Measurements from ENCODE around the gene ANKRD27.
"Not testable (repeated sequence)": the region's sequence is repeated elsewhere in the genome, so short reads cannot be mapped to it uniquely, and the experiment has no call there.

Gene ANKRD27

DNA sequence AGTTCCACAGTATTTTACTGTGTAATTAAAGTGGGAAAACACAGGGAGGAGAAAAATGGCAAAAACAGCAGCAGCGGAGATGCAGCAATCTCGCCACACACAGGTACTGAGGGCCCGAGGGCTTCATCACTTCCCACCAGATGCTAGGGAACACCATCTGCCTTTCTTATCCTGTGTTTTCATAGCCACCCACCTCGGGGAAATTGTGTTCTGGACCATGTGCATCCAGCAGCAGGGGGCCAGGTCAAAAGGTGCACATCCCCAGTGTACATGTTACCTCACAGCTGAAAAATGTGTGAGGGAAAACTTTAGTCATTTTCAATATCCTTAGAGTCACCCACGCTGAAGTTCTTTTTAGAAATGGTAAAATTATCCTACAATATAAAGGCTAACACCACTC lies 63.8 kb downstream of the ANKRD27 start:
- no peak overlapping the region for H3K4me3 ChIP-seq (ENCODE audit: low read depth, low read length)

DNA sequence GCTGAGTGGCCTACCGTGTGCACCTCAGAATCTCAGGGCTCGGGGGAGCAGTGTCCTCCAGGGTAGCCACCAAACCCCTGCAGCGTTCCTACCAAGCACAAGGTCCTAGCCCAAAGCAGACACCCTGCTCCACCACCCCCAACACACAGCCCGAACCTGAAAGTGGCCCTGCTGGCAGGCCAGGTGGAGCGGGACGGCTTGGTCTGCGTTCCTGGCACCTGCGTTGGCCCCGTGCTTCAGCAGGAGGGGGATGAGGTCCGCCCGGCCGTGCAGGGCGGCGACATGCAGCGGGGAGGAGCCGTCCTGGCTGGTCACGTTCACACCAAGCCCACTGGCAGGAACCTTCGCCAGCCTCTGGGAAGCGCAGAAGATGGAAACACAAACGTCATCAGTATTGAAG lies 67.5 kb downstream of the ANKRD27 start:
- H3K4me3 ChIP-seq (ENCODE audit: low read depth, low read length), result no peak overlapping the region

DNA sequence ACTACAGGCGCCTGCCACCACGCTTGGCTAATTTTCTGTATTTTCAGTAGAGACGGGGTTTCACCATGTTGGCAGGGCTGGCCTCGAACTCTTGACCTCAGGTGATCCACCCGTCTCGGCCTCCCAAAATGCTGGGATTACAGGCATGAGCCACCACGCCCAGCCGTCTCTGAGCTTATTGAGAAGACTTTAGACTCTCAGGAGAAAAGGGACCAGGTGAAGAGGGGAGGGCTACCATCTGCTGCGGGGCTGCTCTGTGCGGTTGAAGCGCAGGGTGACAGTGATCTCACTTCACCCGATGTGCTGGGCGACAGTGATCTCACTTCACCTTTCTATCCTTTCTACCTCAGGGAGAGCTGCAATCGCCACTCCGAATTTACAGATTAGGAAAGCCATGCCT lies 68.7 kb downstream of the ANKRD27 start:
- H3K4me3 ChIP-seq (ENCODE audit: low read depth, low read length), result no peak overlapping the region

- no peak overlapping the region for H3K4me3 ChIP-seq (ENCODE audit: low read depth, low read length)
Measured at GRCh38 chr19:32605544-32605943, 69.4 kb downstream of the ANKRD27 start.

GRCh38 chr19:32603961-32604360 lies 71.0 kb downstream of the ANKRD27 start:
- H3K4me3 ChIP-seq (ENCODE audit: low read depth, low read length), result no peak overlapping the region

- no peak overlapping the region for H3K4me3 ChIP-seq (ENCODE audit: low read depth, low read length)
Measured at GRCh38 chr19:32599736-32600157, 75.2 kb downstream of the ANKRD27 start.

DNA sequence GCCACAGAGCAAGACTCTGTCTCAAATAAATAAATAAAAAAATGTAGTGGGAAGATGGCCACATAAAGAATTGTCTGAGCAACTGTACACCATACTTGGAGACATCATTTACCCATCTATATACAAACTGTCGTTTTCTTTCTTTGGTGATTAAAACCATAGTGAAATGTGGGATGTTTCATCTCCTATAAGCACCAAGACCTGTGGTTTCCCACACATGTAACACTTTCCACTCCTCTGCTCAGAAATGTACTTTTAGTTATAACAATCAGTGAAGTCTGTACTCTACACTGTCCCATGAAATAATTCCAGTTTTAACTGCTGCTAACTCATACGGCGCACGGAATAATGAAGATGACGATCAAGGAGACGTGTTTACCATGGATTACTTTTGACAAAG lies 75.7 kb downstream of the ANKRD27 start:
- H3K4me3 ChIP-seq (ENCODE audit: low read depth, low read length), result no peak overlapping the region

- no peak overlapping the region for H3K4me3 ChIP-seq (ENCODE audit: low read depth, low read length)
Measured at GRCh38 chr19:32598022-32598421, 77.0 kb downstream of the ANKRD27 start.

DNA sequence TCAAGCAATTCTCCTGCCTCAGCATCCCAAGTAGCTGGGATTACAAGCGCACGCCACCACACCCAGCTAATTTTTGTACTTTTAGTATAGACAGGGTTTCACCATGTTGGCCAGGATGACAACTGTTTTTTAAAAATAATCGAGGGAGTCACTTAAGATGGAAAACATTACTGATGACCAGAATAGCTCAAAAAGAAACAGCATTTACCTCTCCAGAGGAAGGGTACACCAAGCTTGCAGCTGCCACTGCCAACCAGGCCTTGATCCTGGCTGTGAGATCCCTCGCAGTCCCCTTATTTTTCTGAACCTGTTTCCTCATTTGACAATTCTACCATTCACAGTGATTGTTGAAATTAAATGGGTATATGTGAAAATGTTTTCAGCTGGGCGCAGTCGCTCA lies 79.5 kb downstream of the ANKRD27 start:
- no peak overlapping the region for H3K4me3 ChIP-seq (ENCODE audit: low read depth, low read length)

DNA sequence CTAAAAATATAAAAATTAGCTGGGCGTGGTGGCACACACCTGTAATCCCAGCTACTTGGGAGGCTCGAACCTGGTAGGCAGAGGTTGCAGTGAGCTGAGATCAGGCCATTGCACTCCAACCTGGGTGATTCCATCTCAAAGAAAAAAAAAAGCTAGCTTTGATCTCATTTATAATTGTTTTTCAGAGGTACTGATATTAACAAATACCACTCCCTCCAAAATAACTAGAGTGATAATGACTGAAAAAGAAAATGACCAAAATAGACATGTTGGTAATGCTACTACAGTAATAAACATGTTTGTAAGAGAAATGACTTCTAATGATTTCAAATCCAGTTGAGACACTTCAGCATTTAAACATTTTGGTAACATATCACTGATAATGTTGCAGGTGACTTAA lies 81.0 kb downstream of the ANKRD27 start:
- no peak overlapping the region for H3K4me3 ChIP-seq (ENCODE audit: low read depth, low read length)

DNA sequence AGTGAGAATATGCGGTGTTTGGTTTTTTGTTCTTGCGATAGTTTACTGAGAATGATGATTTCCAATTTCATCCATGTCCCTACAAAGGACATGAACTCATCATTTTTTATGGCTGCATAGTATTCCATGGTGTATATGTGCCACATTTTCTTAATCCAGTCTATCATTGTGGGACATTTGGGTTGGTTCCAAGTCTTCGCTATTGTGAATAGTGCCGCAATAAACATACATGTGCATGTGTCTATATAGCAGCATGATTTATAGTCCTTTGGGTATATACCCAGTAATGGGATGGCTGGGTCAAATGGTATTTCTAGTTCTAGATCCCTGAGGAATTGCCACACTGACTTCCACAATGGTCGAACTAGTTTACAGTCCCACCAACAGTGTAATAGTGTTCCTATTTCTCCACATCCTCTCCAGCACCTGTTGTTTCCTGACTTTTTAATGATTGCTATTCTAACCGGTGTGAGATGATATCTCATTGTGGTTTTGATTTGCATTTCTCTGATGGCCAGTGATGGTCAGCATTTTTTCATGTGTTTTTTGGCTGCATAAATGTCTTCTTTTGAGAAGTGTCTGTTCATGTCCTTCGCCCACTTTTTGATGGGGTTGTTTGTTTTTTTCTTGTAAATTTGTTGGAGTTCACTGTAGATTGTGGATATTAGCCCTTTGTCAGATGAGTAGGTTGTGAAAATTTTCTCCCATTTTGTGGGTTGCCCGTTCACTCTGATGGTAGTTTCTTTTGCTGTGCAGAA lies 87.1 kb downstream of the ANKRD27 start:
- H3K4me3 ChIP-seq (ENCODE audit: low read depth, low read length), result not testable (repeated sequence)

DNA sequence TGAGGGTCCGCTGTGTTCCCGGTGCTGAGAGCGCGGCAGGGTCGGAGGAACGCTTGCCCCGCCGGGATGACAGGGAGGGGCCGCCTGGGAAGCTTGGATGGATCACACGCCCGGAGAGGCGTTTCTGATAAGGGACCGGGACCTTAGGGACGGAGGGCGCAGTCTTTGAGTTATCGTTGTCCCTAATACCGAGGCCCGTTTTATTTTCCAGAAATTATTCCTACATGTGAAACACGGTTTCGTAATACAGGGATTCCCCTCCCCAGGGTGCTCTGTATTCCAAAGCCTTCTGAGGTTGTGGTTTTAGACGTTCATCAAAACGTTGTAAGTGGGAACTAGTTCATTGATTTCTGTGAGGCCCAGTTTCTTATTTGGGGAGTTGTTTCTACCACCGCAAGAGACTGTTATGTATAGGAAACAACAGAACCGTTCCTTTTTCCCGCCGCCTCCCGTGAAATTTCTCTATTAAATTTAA lies 93.2 kb downstream of the ANKRD27 start:
- peak overlapping the region; percentile 85 for H3K4me3 ChIP-seq (ENCODE audit: low read depth, low read length)

GRCh38 chr19:32580901-32581704 lies 93.9 kb downstream of the ANKRD27 start, which contains the start of gene PDCD5:
Gene PDCD5, plus strand, starts transcription at chr19:32581190. Its CDS starts 72 bp downstream, at chr19:32581262.
- H3K4me3 ChIP-seq (ENCODE audit: low read depth, low read length), result peak within 1 kb of the TSS; percentile 85

DNA sequence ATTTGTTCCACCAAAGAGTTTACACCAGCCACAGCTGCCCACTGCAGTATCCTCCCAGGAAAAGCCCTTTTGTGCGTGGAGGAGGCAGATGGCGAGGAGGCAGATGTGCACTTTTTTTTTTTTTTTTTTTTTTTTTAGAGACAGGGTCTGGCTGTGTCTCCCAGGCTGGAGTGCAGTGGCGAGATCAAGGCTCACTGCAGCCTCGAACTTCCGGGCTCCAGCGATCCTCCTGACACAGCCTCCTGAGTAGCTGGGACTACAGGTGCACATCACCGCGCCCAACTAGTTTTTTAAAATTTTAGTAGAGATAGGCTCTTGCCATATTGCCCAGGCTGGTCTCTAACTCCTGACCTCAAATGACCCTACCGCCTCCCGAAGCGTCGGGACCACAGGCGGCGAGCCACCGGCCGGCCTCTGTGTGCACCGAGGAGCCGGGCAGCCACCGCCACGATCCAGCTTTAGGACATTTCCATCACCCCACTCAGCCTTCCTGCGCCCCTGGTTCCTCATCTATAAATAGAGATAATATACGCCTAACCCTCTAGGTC lies 94.6 kb downstream of the ANKRD27 start:
- peak overlapping the region; percentile 85 for H3K4me3 ChIP-seq (ENCODE audit: low read depth, low read length)

DNA sequence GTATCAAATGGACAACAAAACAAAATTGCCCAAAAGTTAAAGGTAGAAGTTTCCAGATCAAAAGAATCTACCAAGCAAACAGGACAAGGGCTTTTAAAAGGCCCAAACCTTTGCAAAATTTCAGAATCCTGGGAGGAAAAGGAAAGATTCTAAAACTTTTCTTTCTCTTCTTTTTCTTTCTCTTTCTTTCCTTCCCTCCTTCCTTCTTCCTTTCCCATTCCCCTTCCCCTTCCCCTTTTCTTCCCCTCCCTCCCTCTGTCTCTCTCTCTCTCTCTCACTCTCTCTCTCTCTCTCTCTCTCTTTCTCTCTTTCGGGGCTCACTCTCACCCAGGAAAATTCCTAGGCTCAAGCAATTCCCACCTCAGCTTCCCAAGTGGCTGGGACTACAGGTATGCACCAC lies 98.2 kb downstream of the ANKRD27 start:
- H3K4me3 ChIP-seq (ENCODE audit: low read depth, low read length), result no peak overlapping the region

GRCh38 chr19:32573492-32573794 lies 101.5 kb downstream of the ANKRD27 start:
- no peak overlapping the region for H3K4me3 ChIP-seq (ENCODE audit: low read depth, low read length)

GRCh38 chr19:32572700-32573491 lies 102.1 kb downstream of the ANKRD27 start:
- not testable (repeated sequence) for H3K4me3 ChIP-seq (ENCODE audit: low read depth, low read length)

GRCh38 chr19:32571471-32572075 lies 103.4 kb downstream of the ANKRD27 start:
- H3K4me3 ChIP-seq (ENCODE audit: low read depth, low read length), result not testable (repeated sequence)

- H3K4me3 ChIP-seq (ENCODE audit: low read depth, low read length), result no peak overlapping the region
Measured at GRCh38 chr19:32570081-32570785, 104.7 kb downstream of the ANKRD27 start.

DNA sequence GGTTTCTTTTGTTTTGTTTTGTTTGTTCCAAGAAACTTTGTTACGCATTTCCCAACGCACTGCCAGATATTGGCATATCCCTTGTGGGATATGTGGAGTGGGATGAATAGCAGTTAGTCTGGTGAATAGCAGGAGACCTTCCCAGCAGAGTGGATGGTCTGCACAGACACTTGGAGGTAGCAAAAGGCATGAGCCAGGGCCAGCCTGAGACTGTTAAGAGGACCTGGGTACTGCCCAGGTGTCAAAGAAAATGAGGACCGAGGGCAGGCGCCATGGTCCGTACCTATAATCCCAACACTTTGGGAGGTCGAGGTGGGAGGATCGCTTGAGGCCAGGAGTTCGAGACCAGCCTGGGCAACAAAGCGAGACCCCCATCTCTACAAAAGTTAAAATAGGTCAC lies 107.5 kb downstream of the ANKRD27 start:
- no peak overlapping the region for H3K4me3 ChIP-seq (ENCODE audit: low read depth, low read length)
